ENCODE measurements around the gene COL19A1.

DNA sequence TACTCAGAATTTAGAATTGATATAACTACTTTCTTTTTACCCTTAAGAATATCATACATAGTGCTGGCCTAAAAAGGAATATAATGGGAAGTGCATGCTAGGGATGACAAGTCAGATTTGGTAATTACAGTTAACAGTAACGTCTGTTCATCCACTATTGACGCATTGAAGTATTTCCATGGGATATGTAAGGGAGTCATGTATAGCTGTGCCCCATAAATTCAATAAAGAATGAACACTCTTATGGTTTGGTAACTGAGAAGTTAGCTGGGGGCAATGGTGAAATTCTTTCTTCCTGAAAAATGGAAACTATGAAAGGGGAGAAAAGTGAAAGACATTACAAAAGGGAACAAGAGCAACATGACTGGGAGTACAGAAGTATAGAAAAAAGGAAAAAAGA lies 2.6 kb upstream of the COL19A1 start:
- TF ChIP-seq POLR2AphosphoS5 (IDR thresholded peaks at IDR 0.05; ENCODE audit: borderline replicate concordance, low read depth, low read length), result no peak
- TF ChIP-seq EZH2 (IDR thresholded peaks at IDR 0.05), result no peak
